GM18951 (cell line): ENCODE data around the gene KCTD10.

ENCODE experiments used
- POLR2A ChIP-seq: IDR thresholded peaks from 4 replicates; pipeline ENCODE4 v1.6.1; 2011; ENCODE audit warnings: mild to moderate bottlenecking; ENCODE audit not compliant: insufficient read length, insufficient read depth; ENCODE audit errors: extremely low read depth
- in situ Hi-C: fragments of 300-500 bp; cut with MboI; formaldehyde crosslinking; loops from one replicate; pipeline ENCODE4 v1.12.0; 2022; ENCODE audit warnings: low sequenced_read_pairs, mixed read lengths, inconsistent platforms; ENCODE audit not compliant: unreplicated experiment

KCTD10 gene

GRCh38 chr12:109477185-109477962, at the start of gene KCTD10, which contains the start of gene UBE3B:
KCTD10 (minus strand) TSS chr12:109477300; CDS start chr12:109477262, 38 bp downstream.
UBE3B (plus strand) TSS chr12:109477634; CDS start chr12:109483552, 5,918 bp downstream.
- peak; percentile 75 for TF ChIP-seq POLR2A
- in situ Hi-C loops, result no loop called here

- TF ChIP-seq POLR2A, result no peak
- in situ Hi-C loops, result no loop called here
Measured at GRCh38 chr12:109525279-109525585, 48.1 kb upstream of the KCTD10 start.

- TF ChIP-seq POLR2A, result no peak
- in situ Hi-C loops, result no loop called here
Measured at GRCh38 chr12:109524466-109525278, 47.6 kb upstream of the KCTD10 start.

GRCh38 chr12:109523504-109523903, 46.4 kb upstream of the KCTD10 start:
- no peak for TF ChIP-seq POLR2A
- in situ Hi-C loops, result no loop called here

- in situ Hi-C loops, result no loop called here
- TF ChIP-seq POLR2A, result no peak
Measured at GRCh38 chr12:109523071-109523470, 46.0 kb upstream of the KCTD10 start.

- no peak for TF ChIP-seq POLR2A
- in situ Hi-C loops, result no loop called here
Measured at GRCh38 chr12:109521831-109522230, 44.7 kb upstream of the KCTD10 start.

GRCh38 chr12:109519787-109520186, 42.7 kb upstream of the KCTD10 start:
- no peak for TF ChIP-seq POLR2A
- in situ Hi-C loops, result no loop called here

GRCh38 chr12:109518820-109519665, 41.9 kb upstream of the KCTD10 start:
- in situ Hi-C loops, result no loop called here
- no peak for TF ChIP-seq POLR2A

- TF ChIP-seq POLR2A, result no peak
- in situ Hi-C loops, result no loop called here
Measured at GRCh38 chr12:109517619-109518018, 40.5 kb upstream of the KCTD10 start.

GRCh38 chr12:109513977-109514376, 36.9 kb upstream of the KCTD10 start:
- TF ChIP-seq POLR2A, result no peak
- in situ Hi-C loops, result no loop called here

- in situ Hi-C loops, result no loop called here
- TF ChIP-seq POLR2A, result no peak
Measured at GRCh38 chr12:109513051-109513450, 36.0 kb upstream of the KCTD10 start.

GRCh38 chr12:109512608-109513007, 35.5 kb upstream of the KCTD10 start:
- in situ Hi-C loops, result no loop called here
- no peak for TF ChIP-seq POLR2A

- in situ Hi-C loops, result no loop called here
Measured at GRCh38 chr12:109510196-109510595, 33.1 kb upstream of the KCTD10 start.

GRCh38 chr12:109504068-109504467, 27.0 kb upstream of the KCTD10 start:
- in situ Hi-C loops, result no loop called here
- TF ChIP-seq POLR2A, result no peak

More at GRCh38 chr12:109510196-109510595, 33.1 kb upstream of the KCTD10 start:
- no peak for TF ChIP-seq POLR2A
